ENCODE results near the gene OTUD7B. TPM values are rescaled to one million over a fixed set of nuclear protein-coding genes. Genes with fewer than 3 reads are reported as not detected.

OTUD7B gene
- total and polyA plus RNA-seq, 10 of the 15 experiments (the other 5 are each of a cell fraction or from before 2014, with no cell fraction given): 1.7 to 24.9 (median 6.6) TPM

DNA sequence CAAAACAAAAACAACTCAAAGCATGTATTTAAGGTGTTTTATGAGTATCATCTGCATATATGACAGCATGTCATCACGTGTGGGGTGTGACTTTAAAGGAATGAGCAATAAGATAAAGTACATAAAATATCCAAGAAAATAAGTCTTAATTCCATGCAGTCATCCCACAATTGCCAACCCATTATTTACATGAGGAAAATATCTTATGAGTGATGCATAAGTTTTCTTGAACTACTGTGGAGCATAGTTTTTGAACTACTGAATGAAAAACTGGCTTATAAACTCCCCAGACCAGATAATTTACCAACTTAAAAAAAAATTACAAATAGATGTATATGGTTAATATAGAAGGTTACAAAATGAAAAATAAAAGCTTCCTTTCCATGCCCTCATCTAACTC, 44.1 kb downstream of the OTUD7B start (continued):
- TF ChIP-seq, protein P1, sequence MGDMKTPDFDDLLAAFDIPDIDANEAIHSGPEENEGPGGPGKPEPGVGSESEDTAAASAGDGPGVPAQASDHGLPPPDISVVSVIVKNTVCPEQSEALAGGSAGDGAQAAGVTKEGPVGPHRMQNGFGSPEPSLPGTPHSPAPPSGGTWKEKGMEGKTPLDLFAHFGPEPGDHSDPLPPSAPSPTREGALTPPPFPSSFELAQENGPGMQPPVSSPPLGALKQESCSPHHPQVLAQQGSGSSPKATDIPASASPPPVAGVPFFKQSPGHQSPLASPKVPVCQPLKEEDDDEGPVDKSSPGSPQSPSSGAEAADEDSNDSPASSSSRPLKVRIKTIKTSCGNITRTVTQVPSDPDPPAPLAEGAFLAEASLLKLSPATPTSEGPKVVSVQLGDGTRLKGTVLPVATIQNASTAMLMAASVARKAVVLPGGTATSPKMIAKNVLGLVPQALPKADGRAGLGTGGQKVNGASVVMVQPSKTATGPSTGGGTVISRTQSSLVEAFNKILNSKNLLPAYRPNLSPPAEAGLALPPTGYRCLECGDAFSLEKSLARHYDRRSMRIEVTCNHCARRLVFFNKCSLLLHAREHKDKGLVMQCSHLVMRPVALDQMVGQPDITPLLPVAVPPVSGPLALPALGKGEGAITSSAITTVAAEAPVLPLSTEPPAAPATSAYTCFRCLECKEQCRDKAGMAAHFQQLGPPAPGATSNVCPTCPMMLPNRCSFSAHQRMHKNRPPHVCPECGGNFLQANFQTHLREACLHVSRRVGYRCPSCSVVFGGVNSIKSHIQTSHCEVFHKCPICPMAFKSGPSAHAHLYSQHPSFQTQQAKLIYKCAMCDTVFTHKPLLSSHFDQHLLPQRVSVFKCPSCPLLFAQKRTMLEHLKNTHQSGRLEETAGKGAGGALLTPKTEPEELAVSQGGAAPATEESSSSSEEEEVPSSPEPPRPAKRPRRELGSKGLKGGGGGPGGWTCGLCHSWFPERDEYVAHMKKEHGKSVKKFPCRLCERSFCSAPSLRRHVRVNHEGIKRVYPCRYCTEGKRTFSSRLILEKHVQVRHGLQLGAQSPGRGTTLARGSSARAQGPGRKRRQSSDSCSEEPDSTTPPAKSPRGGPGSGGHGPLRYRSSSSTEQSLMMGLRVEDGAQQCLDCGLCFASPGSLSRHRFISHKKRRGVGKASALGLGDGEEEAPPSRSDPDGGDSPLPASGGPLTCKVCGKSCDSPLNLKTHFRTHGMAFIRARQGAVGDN (IDR thresholded peaks at IDR 0.05): no peak
- TF ChIP-seq, protein P2, sequence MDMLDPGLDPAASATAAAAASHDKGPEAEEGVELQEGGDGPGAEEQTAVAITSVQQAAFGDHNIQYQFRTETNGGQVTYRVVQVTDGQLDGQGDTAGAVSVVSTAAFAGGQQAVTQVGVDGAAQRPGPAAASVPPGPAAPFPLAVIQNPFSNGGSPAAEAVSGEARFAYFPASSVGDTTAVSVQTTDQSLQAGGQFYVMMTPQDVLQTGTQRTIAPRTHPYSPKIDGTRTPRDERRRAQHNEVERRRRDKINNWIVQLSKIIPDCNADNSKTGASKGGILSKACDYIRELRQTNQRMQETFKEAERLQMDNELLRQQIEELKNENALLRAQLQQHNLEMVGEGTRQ (IDR thresholded peaks at IDR 0.05; ENCODE audit: borderline replicate concordance, low read depth, low read length): no peak
- TF ChIP-seq STAT1 (conservative IDR thresholded peaks at IDR 0.05) (no peak), FOXM1 (IDR thresholded peaks at IDR 0.05; ENCODE audit: low read depth, low read length) (no peak)
- TF ChIP-seq, protein P3, sequence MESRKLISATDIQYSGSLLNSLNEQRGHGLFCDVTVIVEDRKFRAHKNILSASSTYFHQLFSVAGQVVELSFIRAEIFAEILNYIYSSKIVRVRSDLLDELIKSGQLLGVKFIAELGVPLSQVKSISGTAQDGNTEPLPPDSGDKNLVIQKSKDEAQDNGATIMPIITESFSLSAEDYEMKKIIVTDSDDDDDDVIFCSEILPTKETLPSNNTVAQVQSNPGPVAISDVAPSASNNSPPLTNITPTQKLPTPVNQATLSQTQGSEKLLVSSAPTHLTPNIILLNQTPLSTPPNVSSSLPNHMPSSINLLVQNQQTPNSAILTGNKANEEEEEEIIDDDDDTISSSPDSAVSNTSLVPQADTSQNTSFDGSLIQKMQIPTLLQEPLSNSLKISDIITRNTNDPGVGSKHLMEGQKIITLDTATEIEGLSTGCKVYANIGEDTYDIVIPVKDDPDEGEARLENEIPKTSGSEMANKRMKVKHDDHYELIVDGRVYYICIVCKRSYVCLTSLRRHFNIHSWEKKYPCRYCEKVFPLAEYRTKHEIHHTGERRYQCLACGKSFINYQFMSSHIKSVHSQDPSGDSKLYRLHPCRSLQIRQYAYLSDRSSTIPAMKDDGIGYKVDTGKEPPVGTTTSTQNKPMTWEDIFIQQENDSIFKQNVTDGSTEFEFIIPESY (IDR thresholded peaks at IDR 0.05): no peak
- TF ChIP-seq, protein P4, sequence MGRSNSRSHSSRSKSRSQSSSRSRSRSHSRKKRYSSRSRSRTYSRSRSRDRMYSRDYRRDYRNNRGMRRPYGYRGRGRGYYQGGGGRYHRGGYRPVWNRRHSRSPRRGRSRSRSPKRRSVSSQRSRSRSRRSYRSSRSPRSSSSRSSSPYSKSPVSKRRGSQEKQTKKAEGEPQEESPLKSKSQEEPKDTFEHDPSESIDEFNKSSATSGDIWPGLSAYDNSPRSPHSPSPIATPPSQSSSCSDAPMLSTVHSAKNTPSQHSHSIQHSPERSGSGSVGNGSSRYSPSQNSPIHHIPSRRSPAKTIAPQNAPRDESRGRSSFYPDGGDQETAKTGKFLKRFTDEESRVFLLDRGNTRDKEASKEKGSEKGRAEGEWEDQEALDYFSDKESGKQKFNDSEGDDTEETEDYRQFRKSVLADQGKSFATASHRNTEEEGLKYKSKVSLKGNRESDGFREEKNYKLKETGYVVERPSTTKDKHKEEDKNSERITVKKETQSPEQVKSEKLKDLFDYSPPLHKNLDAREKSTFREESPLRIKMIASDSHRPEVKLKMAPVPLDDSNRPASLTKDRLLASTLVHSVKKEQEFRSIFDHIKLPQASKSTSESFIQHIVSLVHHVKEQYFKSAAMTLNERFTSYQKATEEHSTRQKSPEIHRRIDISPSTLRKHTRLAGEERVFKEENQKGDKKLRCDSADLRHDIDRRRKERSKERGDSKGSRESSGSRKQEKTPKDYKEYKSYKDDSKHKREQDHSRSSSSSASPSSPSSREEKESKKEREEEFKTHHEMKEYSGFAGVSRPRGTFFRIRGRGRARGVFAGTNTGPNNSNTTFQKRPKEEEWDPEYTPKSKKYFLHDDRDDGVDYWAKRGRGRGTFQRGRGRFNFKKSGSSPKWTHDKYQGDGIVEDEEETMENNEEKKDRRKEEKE (IDR thresholded peaks at IDR 0.05): no peak
